Neuronal stem cell (in vitro differentiated cells): ENCODE measurements around the gene BIRC5.

Experiments used
- DNase-seq: peaks from one replicate; pipeline ENCODE4 v3.0.0-alpha.2; 2013; ENCODE audit warnings: low spot score
- H2AFZ ChIP-seq: one replicate; pipeline ENCODE4 v1.6.1; 2013; ENCODE audit warnings: mild to moderate bottlenecking, low read length, inconsistent platforms
- H2AK5ac ChIP-seq: 2 replicates; pipeline ENCODE4 v1.6.1; 2013; ENCODE audit warnings: low read depth, mild to moderate bottlenecking, inconsistent platforms, low read length, moderate library complexity, mixed read lengths
- H2BK120ac ChIP-seq: 2 replicates; pipeline ENCODE4 v1.6.1; 2013; ENCODE audit warnings: low read depth, mild to moderate bottlenecking, inconsistent platforms, low read length, moderate library complexity, mixed read lengths
- H2BK12ac ChIP-seq: one replicate; pipeline ENCODE4 v1.6.1; 2013; ENCODE audit warnings: low read length, inconsistent platforms
- H2BK15ac ChIP-seq: 2 replicates; pipeline ENCODE4 v1.6.1; 2013; ENCODE audit warnings: mild to moderate bottlenecking, low read length, inconsistent platforms, mixed read lengths
- H2BK5ac ChIP-seq: one replicate; pipeline ENCODE4 v1.6.1; 2013; ENCODE audit warnings: inconsistent platforms, mild to moderate bottlenecking, low read length, moderate library complexity
- H3K14ac ChIP-seq: one replicate; pipeline ENCODE4 v1.6.1; 2013; ENCODE audit warnings: low read length, inconsistent platforms
- H3K18ac ChIP-seq: 2 replicates; pipeline ENCODE4 v1.6.1; 2013; ENCODE audit warnings: low read length, inconsistent platforms
- H3K23ac ChIP-seq: 2 replicates; pipeline ENCODE4 v1.6.1; 2013; ENCODE audit warnings: low read depth, mild to moderate bottlenecking, mixed read lengths, low read length, inconsistent platforms; ENCODE audit not compliant: poor library complexity
- H3K27ac ChIP-seq: replicated peaks from 3 replicates; pipeline ENCODE4 v1.5.1; 2013; ENCODE audit warnings: low read length, inconsistent platforms
- H3K27me3 ChIP-seq, 3 experiments: 2 replicates each; pipeline ENCODE4 v1.6.1; 2013; ENCODE audit warnings: low read length in 3 of 3, mild to moderate bottlenecking in 2 of 3, inconsistent platforms in 1 of 3, low read depth in 1 of 3, mixed read lengths in 1 of 3, moderate library complexity in 1 of 3; ENCODE audit not compliant: control insufficient read depth in 3 of 3, insufficient read depth in 3 of 3
- H3K36me3 ChIP-seq, 2 donors: replicated peaks in 1 of 2; 2 replicates each; pipeline ENCODE4 v1.6.1; 2013; ENCODE audit warnings: low read length in 2 of 2; ENCODE audit not compliant: control insufficient read depth in 2 of 2, insufficient read depth in 2 of 2
- H3K4ac ChIP-seq: 2 replicates; pipeline ENCODE4 v1.6.1; 2013; ENCODE audit warnings: inconsistent platforms, mild to moderate bottlenecking, low read length, moderate library complexity
- H3K4me1 ChIP-seq, 2 donors: 1 replicate in 1 of 2; 2 replicates in 1 of 2; pipeline ENCODE4 v1.6.1; 2013; ENCODE audit warnings: low read length in 2 of 2, low read depth in 1 of 2; ENCODE audit not compliant: control insufficient read depth in 2 of 2, insufficient read depth in 1 of 2
- H3K4me2 ChIP-seq: one replicate; pipeline ENCODE4 v1.6.1; 2013; ENCODE audit warnings: mild to moderate bottlenecking, low read length, inconsistent platforms; ENCODE audit not compliant: insufficient read depth, poor library complexity, severe bottlenecking
- H3K4me3 ChIP-seq, 2 donors: 2 replicates each; pipeline ENCODE4 v1.5.1; 2013; ENCODE audit warnings: low read length in 2 of 2, mild to moderate bottlenecking in 2 of 2, inconsistent platforms in 1 of 2, moderate library complexity in 1 of 2
- H3K79me1 ChIP-seq: one replicate; pipeline ENCODE4 v1.6.1; 2013; ENCODE audit warnings: low read depth, mild to moderate bottlenecking, inconsistent platforms, low read length, moderate library complexity
- H3K9ac ChIP-seq: one replicate; pipeline ENCODE4 v1.6.1; 2013; ENCODE audit warnings: mild to moderate bottlenecking, low read depth, low read length, inconsistent platforms; ENCODE audit not compliant: poor library complexity
- H3K9me3 ChIP-seq, 2 donors: replicated peaks in 1 of 2; 2 replicates each; pipeline versions ENCODE3 to v1.6.1; 2013; ENCODE audit warnings: low read length in 2 of 2, mild to moderate bottlenecking in 2 of 2, inconsistent platforms in 1 of 2, low read depth in 1 of 2, mixed read lengths in 1 of 2, moderate library complexity in 1 of 2; ENCODE audit not compliant: control insufficient read depth in 2 of 2, insufficient read depth in 1 of 2
- H4K8ac ChIP-seq: one replicate; pipeline ENCODE4 v1.6.1; 2013; ENCODE audit warnings: low read depth, mild to moderate bottlenecking, inconsistent platforms, low read length, moderate library complexity
- H4K91ac ChIP-seq: one replicate; pipeline ENCODE4 v1.6.1; 2013; ENCODE audit warnings: low read length, low read depth, mild to moderate bottlenecking, inconsistent platforms; ENCODE audit not compliant: poor library complexity
- WGBS, 2 donors: extraction: QIAGEN DNeasy Blood & Tissue Kit; methylation state at CpG; one replicate each; pipeline ENCODE4 v1.1.7; 2013; ENCODE audit warnings: missing lambda C conversion rate in 2 of 2, mixed read lengths in 1 of 2; ENCODE audit not compliant: insufficient read length in 2 of 2, insufficient replicate concordance in 1 of 2; ENCODE audit errors: extremely low coverage in 2 of 2; 5-methylcytosine and 5-hydroxymethylcytosine counted together

Gene BIRC5

GRCh38 chr17:78226055-78226758 is 12.2 kb downstream of the BIRC5 start:
- Histone ChIP-seq H2BK120ac (no peak overlapping the region), H3K4me3 (no peak overlapping the region), H2BK12ac (no peak overlapping the region), H3K36me3 (peaks cover 18 to 41% of the 10 kb centered on the region in 2 donors), H2BK5ac (no peak overlapping the region), H3K14ac (no peak overlapping the region), H3K23ac (no peak overlapping the region), H3K9me3 (peaks cover 0 to 2% of the 10 kb centered on the region in 2 donors), H2AFZ (no peak overlapping the region), H3K4me2 (no peak overlapping the region), H4K91ac (no peak overlapping the region), H3K4me1 (no peaks in the 10 kb centered on the region), H3K27me3 (peaks cover 0 to 11% (median 11%) of the 10 kb centered on the region in 3 experiments), H3K4ac (no peak overlapping the region), H2BK15ac (no peak overlapping the region), H3K27ac (no peak overlapping the region), H3K79me1 (no peaks in the 10 kb centered on the region), H2AK5ac (no peak overlapping the region), H3K9ac (no peak overlapping the region), H4K8ac (no peak overlapping the region), H3K18ac (no peak overlapping the region)
- DNase-seq = no peak
- no CpG with 5 or more reads among the region's 12 CpGs for WGBS, 2 donors

- H4K8ac ChIP-seq = no peak overlapping the region
- no peak overlapping the region for H4K91ac ChIP-seq
- no peak overlapping the region for H3K14ac ChIP-seq
- no peak overlapping the region for H2BK5ac ChIP-seq
- no peak overlapping the region for H2AFZ ChIP-seq
- H2AK5ac ChIP-seq = no peak overlapping the region
- no peak overlapping the region for H3K4me3 ChIP-seq
- peak overlapping the region; percentile 56 for H3K9ac ChIP-seq
- peaks cover 16 to 35% of the 10 kb centered on the region in 2 donors for H3K36me3 ChIP-seq
- no peaks in the 10 kb centered on the region for H3K79me1 ChIP-seq
- DNase-seq = no peak
- WGBS, 2 donors = no CpG with 5 or more reads among the region's 20 CpGs
- H3K4ac ChIP-seq = no peak overlapping the region
- no peak overlapping the region for H3K4me2 ChIP-seq
- H3K9me3 ChIP-seq = peaks cover 0 to 2% of the 10 kb centered on the region in 2 donors
- H3K23ac ChIP-seq = peak overlapping the region; percentile 49
- peaks cover 4 to 17% (median 16%) of the 10 kb centered on the region in 3 experiments for H3K27me3 ChIP-seq
- no peak overlapping the region for H3K27ac ChIP-seq
- H2BK15ac ChIP-seq = no peak overlapping the region
- H2BK12ac ChIP-seq = no peak overlapping the region
- H3K18ac ChIP-seq = peak overlapping the region; percentile 40
- H2BK120ac ChIP-seq = no peak overlapping the region
- H3K4me1 ChIP-seq = no peaks in the 10 kb centered on the region
Measured at GRCh38 chr17:78226759-78227454, 12.9 kb downstream of the BIRC5 start.

DNA sequence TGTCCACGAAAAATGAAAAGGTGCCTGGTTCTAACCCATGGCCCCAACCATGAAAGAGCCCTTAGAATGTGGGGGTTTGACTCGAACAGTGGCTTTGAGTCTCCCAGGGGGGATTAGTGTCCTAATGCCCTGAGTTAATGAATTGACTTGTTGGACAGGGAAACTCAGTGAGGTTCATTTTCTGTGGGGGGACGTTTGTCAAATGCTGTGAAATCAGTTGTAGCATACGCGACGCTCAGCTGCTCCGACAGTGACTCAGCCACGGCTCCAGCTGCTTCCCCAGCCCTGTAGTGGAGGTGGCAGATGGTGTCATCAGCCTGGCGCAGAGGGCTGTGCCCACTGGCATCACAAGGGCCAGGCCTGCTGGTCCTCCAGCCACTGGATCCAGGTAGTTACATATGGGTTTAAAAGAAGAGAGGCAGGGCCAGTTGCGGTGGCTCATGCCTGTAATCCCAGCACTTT is 13.4 kb downstream of the BIRC5 start:
- peak overlapping the region; percentile 18 for H3K23ac ChIP-seq
- peaks cover 16 to 30% of the 10 kb centered on the region in 2 donors for H3K36me3 ChIP-seq
- no peak for DNase-seq
- no peak overlapping the region for H3K14ac ChIP-seq
- H4K91ac ChIP-seq = no peak overlapping the region
- H3K4me3 ChIP-seq = no peak overlapping the region
- H3K27ac ChIP-seq = no peak overlapping the region
- no peak overlapping the region for H2AFZ ChIP-seq
- H2BK5ac ChIP-seq = no peak overlapping the region
- no peaks in the 10 kb centered on the region for H3K79me1 ChIP-seq
- peaks cover 0 to under 1% of the 10 kb centered on the region in 2 donors for H3K4me1 ChIP-seq
- peaks cover 0 to 2% of the 10 kb centered on the region in 2 donors for H3K9me3 ChIP-seq
- no peak overlapping the region for H2AK5ac ChIP-seq
- H2BK15ac ChIP-seq = no peak overlapping the region
- no peak overlapping the region for H3K9ac ChIP-seq
- H3K18ac ChIP-seq = peak overlapping the region; percentile 55
- no peak overlapping the region for H3K4me2 ChIP-seq
- H3K4ac ChIP-seq = no peak overlapping the region
- H4K8ac ChIP-seq = no peak overlapping the region
- no peak overlapping the region for H2BK120ac ChIP-seq
- peaks cover 6 to 23% (median 22%) of the 10 kb centered on the region in 3 experiments for H3K27me3 ChIP-seq
- no peak overlapping the region for H2BK12ac ChIP-seq
- no CpG with 5 or more reads among the region's 10 CpGs for whole genome bisulfite sequencing, 2 donors

GRCh38 chr17:78228176-78228575 is 14.1 kb downstream of the BIRC5 start:
- H2BK12ac ChIP-seq = no peak overlapping the region

More at GRCh38 chr17:78228176-78228575, 14.1 kb downstream of the BIRC5 start:
- no CpG with 5 or more reads among the region's 4 CpGs for WGBS, 2 donors
- Histone ChIP-seq H3K9ac (no peak overlapping the region), H2AFZ (no peak overlapping the region), H3K27ac (no peak overlapping the region), H3K4me1 (peaks cover 0 to 4% of the 10 kb centered on the region in 2 donors), H3K36me3 (peaks cover 12 to 23% of the 10 kb centered on the region in 2 donors), H4K91ac (no peak overlapping the region), H3K27me3 (peaks cover 6 to 29% (median 29%) of the 10 kb centered on the region in 3 experiments), H3K14ac (no peak overlapping the region), H3K4me3 (no peak overlapping the region), H2AK5ac (no peak overlapping the region), H2BK5ac (no peak overlapping the region), H3K4me2 (no peak overlapping the region), H3K9me3 (peaks cover 0 to 4% of the 10 kb centered on the region in 2 donors), H4K8ac (no peak overlapping the region), H2BK15ac (no peak overlapping the region), H3K23ac (no peak overlapping the region), H3K18ac (no peak overlapping the region), H3K4ac (no peak overlapping the region), H2BK120ac (no peak overlapping the region), H3K79me1 (no peaks in the 10 kb centered on the region)
- DNase-seq = no peak
